Neural cell (in vitro differentiated cells): ENCODE measurements around the gene ITGA11. TPM values are rescaled to one million over a fixed set of nuclear protein-coding genes. Genes with fewer than 3 reads are reported as not detected.

ENCODE experiments used
- H2AFZ ChIP-seq: fragments of 200-600, 300-800 bp; sonication (generic), shearing (Covaris generic); 2 replicates; pipeline ENCODE4 v1.6.0; 2014; ENCODE audit warnings: low read depth, mild to moderate bottlenecking, antibody characterized with exemption, low read length, moderate library complexity
- H3F3A ChIP-seq: fragments of 200-600 bp; shearing (Covaris generic); 2 replicates; pipeline ENCODE4 v1.6.1; 2016; ENCODE audit warnings: mild to moderate bottlenecking, moderate library complexity, mixed read lengths, antibody characterized with exemption, low read length; ENCODE audit not compliant: insufficient read depth, poor library complexity, severe bottlenecking
- H3K27ac ChIP-seq: fragments of 200-600, 300-800 bp; sonication (generic), shearing (Covaris generic); 2 replicates; pipeline ENCODE4 v1.5.1; 2014; ENCODE audit warnings: mild to moderate bottlenecking, low read length, moderate library complexity
- H3K27me3 ChIP-seq: fragments of 300-800, 200-600 bp; sonication (generic), shearing (Covaris generic); 2 replicates; pipeline ENCODE4 v1.6.0; 2014; ENCODE audit warnings: mild to moderate bottlenecking, low read depth, low read length, moderate library complexity; ENCODE audit not compliant: insufficient read depth
- H3K36me3 ChIP-seq: fragments of 300-800, 200-600 bp; sonication (generic), shearing (Covaris generic); 2 replicates; pipeline ENCODE4 v1.5.1; 2014; ENCODE audit warnings: mild to moderate bottlenecking, antibody characterized with exemption, low read length, moderate library complexity; ENCODE audit not compliant: insufficient read depth
- H3K4me2 ChIP-seq: fragments of 300-800, 200-600 bp; sonication (generic), shearing (Covaris generic); 2 replicates; pipeline ENCODE4 v1.6.0; 2014; ENCODE audit warnings: mild to moderate bottlenecking, low read length
- H3K4me3 ChIP-seq: fragments of 300-800, 200-600 bp; sonication (generic), shearing (Covaris generic); 2 replicates; pipeline ENCODE4 v1.5.1; 2014; ENCODE audit warnings: mild to moderate bottlenecking, low read length, moderate library complexity
- H3K79me2 ChIP-seq: fragments of 200-600 bp; shearing (Covaris generic); replicated peaks from 2 replicates; pipeline ENCODE4 v1.6.0; 2014; ENCODE audit warnings: mild to moderate bottlenecking, low read length, moderate library complexity; ENCODE audit not compliant: insufficient read depth
- H3K9ac ChIP-seq: fragments of 300-800, 200-600 bp; sonication (generic), shearing (Covaris generic); 2 replicates; pipeline ENCODE4 v1.6.1; 2016; ENCODE audit warnings: mild to moderate bottlenecking, low read length, mixed read lengths
- H3K9me2 ChIP-seq: fragments of 200-600 bp; shearing (Covaris generic); 2 replicates; pipeline ENCODE4 v1.6.1; 2016; ENCODE audit warnings: mild to moderate bottlenecking, low read length, mixed read lengths; ENCODE audit not compliant: insufficient read depth
- H3K9me3 ChIP-seq: fragments of 200-600, 300-800 bp; sonication (generic), shearing (Covaris generic); 2 replicates; pipeline ENCODE4 v1.6.1; 2016; ENCODE audit warnings: mild to moderate bottlenecking, mixed run types, low read length, moderate library complexity, mixed read lengths
- H4K20me1 ChIP-seq: fragments of 200-600 bp; shearing (Covaris generic); 2 replicates; pipeline ENCODE4 v1.6.1; 2016; ENCODE audit warnings: mild to moderate bottlenecking, mixed run types; ENCODE audit not compliant: insufficient read depth
- EP300 ChIP-seq: fragments of 450-650 bp; conservative IDR thresholded peaks from 2 replicates; pipeline ENCODE4 v1.6.1; 2014; ENCODE audit warnings: antibody characterized with exemption, mild to moderate bottlenecking, moderate library complexity; ENCODE audit not compliant: poor library complexity, severe bottlenecking
- EZH2 ChIP-seq: fragments of 200-600, 300-800 bp; shearing (Covaris generic), sonication (generic); IDR thresholded peaks from 2 replicates; pipeline ENCODE4 v1.6.1; 2014; ENCODE audit warnings: antibody characterized with exemption, low read length, borderline replicate concordance, mild to moderate bottlenecking; ENCODE audit not compliant: insufficient read depth, poor library complexity, severe bottlenecking
- MXI1 ChIP-seq: fragments of 450-650 bp; conservative IDR thresholded peaks from 2 replicates; pipeline ENCODE4 v1.6.1; 2014; ENCODE audit warnings: antibody characterized with exemption, mild to moderate bottlenecking; ENCODE audit not compliant: poor library complexity, severe bottlenecking
- POLR2AphosphoS5 ChIP-seq: IDR thresholded peaks from 2 replicates; pipeline ENCODE4 v1.6.1; 2012
- RAD21 ChIP-seq: fragments of 450-650 bp; conservative IDR thresholded peaks from 2 replicates; pipeline ENCODE4 v1.6.1; 2014; ENCODE audit warnings: antibody characterized with exemption, mild to moderate bottlenecking, moderate library complexity
- SMC3 ChIP-seq: fragments of 450-650 bp; conservative IDR thresholded peaks from 2 replicates; pipeline ENCODE4 v1.6.1; 2014; ENCODE audit warnings: antibody characterized with exemption, mild to moderate bottlenecking, moderate library complexity; ENCODE audit not compliant: poor library complexity
- TAF1 ChIP-seq: IDR thresholded peaks from 2 replicates; pipeline ENCODE4 v1.6.1; 2012; ENCODE audit warnings: low read depth
- polyA plus RNA-seq: library from polyadenylated mRNA; depleted of rRNA; stranded (reverse); fragments of >200 nt; gene quantifications from 2 replicates; pipeline ENCODE4 v1.2.3, GENCODE V29; 2014
- TF ChIP-seq, protein P1 (sequence below): IDR thresholded peaks from 2 replicates; pipeline ENCODE4 v1.6.1; 2012; ENCODE audit warnings: borderline replicate concordance
- TF ChIP-seq, protein P2 (sequence below): fragments of 450-650 bp; IDR thresholded peaks from 2 replicates; pipeline ENCODE4 v1.5.1; 2014; ENCODE audit warnings: antibody characterized with exemption, mild to moderate bottlenecking, moderate library complexity; ENCODE audit not compliant: poor library complexity, severe bottlenecking

ITGA11 gene
- polyA plus RNA-seq, 1 donor from 2014 or later, result not detected

DNA sequence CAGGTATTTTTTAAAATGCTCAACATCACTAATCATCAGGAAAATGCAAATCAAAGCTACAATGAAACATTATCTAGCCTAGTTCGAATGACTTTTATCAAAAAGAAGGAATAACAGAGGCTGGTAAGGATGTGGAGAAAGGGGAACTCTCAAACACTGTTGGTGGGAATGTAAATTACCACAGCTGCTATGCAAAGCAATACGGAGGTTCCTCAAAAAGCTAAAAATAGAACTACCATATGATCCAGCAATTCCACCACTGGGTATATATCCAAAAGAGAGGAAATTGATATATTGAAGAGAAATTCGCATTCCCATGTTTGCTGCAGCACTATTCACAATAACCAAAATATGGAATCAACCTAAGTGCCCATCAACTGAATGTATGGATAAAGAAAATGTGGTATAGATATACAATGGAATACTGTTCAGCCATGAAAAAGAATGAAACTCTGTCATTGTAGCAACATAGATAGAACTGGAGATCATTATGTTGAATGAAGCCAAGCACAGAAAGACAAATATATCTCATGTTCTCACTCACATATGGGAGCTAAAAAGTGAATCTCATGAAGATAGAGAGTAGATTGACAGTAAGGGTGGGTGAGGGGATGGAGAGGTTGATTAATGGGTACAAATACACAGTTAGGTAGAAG lies 182.8 kb downstream of the ITGA11 start:
- H3K9ac ChIP-seq, result no peak overlapping the region
- no peaks in the 10 kb centered on the region for H4K20me1 ChIP-seq
- H3K9me2 ChIP-seq, result no peaks in the 10 kb centered on the region
- no peak overlapping the region for H2AFZ ChIP-seq
- H3K79me2 ChIP-seq, result no peaks in the 10 kb centered on the region
- H3K9me3 ChIP-seq, result no peaks in the 10 kb centered on the region
- no peak overlapping the region for H3K4me3 ChIP-seq
- TF ChIP-seq EZH2 (no peak), TAF1 (no peak), EP300 (no peak), SMC3 (no peak), POLR2AphosphoS5 (no peak), MXI1 (no peak), RAD21 (no peak)
- TF ChIP-seq, protein P1, sequence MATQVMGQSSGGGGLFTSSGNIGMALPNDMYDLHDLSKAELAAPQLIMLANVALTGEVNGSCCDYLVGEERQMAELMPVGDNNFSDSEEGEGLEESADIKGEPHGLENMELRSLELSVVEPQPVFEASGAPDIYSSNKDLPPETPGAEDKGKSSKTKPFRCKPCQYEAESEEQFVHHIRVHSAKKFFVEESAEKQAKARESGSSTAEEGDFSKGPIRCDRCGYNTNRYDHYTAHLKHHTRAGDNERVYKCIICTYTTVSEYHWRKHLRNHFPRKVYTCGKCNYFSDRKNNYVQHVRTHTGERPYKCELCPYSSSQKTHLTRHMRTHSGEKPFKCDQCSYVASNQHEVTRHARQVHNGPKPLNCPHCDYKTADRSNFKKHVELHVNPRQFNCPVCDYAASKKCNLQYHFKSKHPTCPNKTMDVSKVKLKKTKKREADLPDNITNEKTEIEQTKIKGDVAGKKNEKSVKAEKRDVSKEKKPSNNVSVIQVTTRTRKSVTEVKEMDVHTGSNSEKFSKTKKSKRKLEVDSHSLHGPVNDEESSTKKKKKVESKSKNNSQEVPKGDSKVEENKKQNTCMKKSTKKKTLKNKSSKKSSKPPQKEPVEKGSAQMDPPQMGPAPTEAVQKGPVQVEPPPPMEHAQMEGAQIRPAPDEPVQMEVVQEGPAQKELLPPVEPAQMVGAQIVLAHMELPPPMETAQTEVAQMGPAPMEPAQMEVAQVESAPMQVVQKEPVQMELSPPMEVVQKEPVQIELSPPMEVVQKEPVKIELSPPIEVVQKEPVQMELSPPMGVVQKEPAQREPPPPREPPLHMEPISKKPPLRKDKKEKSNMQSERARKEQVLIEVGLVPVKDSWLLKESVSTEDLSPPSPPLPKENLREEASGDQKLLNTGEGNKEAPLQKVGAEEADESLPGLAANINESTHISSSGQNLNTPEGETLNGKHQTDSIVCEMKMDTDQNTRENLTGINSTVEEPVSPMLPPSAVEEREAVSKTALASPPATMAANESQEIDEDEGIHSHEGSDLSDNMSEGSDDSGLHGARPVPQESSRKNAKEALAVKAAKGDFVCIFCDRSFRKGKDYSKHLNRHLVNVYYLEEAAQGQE, result no peak
- TF ChIP-seq, protein P2, sequence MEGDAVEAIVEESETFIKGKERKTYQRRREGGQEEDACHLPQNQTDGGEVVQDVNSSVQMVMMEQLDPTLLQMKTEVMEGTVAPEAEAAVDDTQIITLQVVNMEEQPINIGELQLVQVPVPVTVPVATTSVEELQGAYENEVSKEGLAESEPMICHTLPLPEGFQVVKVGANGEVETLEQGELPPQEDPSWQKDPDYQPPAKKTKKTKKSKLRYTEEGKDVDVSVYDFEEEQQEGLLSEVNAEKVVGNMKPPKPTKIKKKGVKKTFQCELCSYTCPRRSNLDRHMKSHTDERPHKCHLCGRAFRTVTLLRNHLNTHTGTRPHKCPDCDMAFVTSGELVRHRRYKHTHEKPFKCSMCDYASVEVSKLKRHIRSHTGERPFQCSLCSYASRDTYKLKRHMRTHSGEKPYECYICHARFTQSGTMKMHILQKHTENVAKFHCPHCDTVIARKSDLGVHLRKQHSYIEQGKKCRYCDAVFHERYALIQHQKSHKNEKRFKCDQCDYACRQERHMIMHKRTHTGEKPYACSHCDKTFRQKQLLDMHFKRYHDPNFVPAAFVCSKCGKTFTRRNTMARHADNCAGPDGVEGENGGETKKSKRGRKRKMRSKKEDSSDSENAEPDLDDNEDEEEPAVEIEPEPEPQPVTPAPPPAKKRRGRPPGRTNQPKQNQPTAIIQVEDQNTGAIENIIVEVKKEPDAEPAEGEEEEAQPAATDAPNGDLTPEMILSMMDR, result no peak
- no peak overlapping the region for H3K27ac ChIP-seq
- no peaks in the 10 kb centered on the region for H3F3A ChIP-seq
- H3K27me3 ChIP-seq, result no peaks in the 10 kb centered on the region
- no peak overlapping the region for H3K4me2 ChIP-seq
- H3K36me3 ChIP-seq, result no peaks in the 10 kb centered on the region

Other genes with a start within 250 kb of the ITGA11 start
- gene CALML4, start 226.8 kb downstream of the ITGA11 start, polyA plus RNA-seq, result 0.43 and 0.82 TPM in 2 replicates
- 4.2 and 4.9 TPM in 2 replicates for gene CLN6, start 202.4 kb downstream of the ITGA11 start, polyA plus RNA-seq
- 51.1 and 58.0 TPM in 2 replicates for gene FEM1B, start 154.4 kb downstream of the ITGA11 start, polyA plus RNA-seq
- gene CORO2B, start 146.8 kb upstream of the ITGA11 start, polyA plus RNA-seq, result 15.1 and 17.1 TPM in 2 replicates